HG03159 (cell line): Measurements from ENCODE around the gene MMP24OS.

Source experiments
- ATAC-seq: cut with Tn5 transposase; IDR thresholded peaks from one replicate; pipeline ENCODE4 v1.9.1; 2021; ENCODE audit warnings: mild to moderate bottlenecking, moderate library complexity; ENCODE audit not compliant: unreplicated experiment

Gene MMP24OS

DNA sequence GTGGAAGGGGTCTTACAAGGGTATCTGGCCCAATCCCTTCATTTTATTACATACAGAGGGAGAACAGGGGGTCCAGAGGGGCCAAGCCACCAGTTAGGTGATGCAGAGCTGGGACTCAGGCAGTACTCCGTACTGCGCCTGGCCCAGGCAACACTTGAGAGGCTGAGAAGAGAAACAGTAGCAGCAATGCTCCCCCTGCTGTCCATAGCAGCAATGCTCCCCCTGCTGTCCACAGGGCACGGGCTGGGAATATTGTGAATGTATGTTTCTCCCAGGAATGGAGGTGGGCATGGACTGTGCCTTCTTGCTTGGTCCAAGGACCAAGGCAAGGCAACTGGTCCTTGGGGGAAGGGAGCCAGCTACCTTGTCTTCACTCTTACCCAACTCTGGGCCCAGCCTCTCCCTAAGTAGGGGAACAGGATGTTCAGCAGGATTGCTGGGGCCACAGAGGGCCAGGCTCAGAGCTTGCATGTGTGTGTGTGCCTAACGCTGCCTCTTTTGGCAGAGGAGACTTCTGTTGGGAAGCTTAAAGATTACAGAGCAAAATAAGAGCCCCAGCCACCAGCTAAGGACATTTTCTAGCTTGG lies 29.1 kb upstream of the MMP24OS start:
- no peak for ATAC-seq

GRCh38 chr20:35305682-35306556 lies 28.0 kb upstream of the MMP24OS start:
- no peak for ATAC-seq

DNA sequence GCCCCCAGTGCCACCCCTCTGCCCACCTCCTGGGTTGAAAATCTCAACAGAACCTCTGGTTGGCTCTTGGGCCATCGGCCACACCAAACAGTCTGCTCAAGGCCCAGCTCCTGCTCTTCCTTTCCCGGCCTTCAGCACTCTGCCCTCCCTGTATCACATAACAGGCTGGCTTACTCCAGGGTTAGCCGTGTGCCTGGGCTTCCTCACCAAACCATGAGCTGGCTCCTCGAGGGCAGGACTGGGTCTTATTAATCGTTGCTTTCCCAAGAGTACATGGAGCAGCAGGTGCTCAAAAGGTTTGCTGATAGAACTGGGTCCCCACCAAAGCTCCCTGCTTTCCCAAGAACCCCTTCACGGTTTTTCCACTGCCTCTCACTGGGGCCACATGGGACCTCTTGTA lies 27.0 kb upstream of the MMP24OS start:
- no peak for ATAC-seq

DNA sequence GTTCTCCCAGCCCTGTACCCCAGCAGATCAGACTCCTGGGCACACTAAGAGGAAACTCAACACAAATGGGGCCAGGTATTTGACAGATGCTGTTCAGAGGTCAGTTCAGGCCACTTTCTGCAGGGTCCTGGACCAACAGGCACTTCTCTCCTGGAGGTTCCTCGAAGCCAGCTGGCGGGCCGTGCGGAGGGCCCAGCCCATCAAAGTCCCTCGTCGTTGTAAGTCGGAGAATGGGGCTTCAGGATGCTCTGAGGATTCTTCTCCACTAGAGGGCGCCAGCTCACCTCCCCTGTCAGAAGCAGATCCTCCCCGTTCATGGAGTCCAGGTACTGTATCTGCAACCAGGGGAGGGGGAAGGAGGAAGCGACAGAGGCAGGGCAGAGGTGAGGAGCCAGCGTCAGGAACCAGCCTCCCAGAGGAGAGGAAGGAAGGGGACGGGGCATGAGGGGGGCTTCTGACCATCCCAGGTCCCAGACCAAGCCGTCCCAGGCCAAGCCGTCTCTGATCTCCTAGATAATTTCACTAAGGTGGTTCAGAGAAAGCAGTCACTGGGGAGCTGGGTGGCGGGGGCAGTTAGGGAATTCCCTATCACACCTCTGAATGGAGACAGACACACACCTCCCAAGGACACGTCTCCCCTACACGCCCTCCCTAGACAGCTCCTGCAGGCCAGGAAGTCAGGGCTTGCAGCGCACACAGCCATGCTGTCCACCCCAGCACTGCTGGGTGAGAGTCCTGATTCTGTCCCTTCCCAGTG lies 26.0 kb upstream of the MMP24OS start:
- ATAC-seq: no peak

GRCh38 chr20:35303382-35303734 lies 25.4 kb upstream of the MMP24OS start:
- ATAC-seq: no peak

DNA sequence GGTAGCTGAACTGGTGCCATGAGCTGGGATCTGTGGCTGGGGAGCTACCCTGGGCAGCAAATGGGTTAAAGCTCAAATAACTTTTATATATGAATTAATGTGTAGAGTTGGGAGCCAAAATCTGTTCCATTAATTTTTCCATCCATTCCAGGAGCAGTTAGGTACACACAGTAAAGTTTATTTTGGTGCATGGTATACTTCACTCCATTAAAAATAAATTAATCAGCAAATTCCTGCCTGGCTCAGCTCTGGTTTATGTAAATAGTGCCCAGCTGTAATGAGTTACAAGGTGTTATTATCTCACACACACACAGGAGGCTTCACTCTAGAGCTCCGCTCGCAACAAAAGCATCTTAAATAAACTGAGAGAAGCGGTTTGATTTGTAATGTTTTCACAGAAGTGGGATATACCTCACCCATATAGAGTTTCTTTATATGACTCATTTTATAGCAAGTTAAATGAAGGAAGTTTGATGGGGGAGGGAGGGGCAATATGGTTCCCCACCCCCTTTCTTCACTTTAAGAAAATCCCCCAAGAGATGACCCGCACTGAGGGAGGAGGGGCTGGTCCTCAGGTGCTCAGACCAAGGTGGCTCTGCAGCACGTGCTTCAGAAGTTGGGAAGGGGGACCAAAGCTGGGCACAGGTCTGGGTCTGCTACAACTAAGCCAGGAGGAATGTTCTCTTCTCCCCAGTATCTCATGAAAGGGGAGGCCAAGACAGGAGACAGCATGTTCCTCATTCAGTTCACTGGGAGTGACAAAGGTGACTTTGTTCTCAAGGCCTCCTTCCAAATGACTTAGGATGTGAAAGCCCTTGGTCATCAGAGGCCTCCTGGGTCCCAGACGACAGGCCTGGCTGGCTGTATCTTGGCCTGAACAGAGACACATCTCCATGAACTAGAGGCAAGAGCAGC lies 24.8 kb upstream of the MMP24OS start:
- ATAC-seq: no peak

DNA sequence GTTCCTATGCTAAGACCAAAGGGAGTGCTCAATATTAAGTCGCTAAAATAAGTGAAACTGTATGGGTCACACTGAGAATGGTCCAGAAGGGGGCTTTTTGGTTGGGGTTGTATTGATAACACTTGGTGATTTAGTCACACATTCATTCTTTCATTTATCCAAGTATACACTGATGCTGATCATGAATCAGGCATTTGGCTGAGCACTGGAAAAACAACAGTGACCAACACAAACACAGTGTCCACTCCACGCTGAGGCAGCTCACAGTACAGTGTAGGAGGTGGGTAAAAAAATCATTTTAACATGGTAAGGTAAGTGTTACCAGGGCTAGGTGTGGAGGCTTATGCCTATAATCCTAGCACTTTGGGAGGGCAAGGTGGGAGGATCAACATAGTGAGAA lies 23.5 kb upstream of the MMP24OS start:
- ATAC-seq: no peak

DNA sequence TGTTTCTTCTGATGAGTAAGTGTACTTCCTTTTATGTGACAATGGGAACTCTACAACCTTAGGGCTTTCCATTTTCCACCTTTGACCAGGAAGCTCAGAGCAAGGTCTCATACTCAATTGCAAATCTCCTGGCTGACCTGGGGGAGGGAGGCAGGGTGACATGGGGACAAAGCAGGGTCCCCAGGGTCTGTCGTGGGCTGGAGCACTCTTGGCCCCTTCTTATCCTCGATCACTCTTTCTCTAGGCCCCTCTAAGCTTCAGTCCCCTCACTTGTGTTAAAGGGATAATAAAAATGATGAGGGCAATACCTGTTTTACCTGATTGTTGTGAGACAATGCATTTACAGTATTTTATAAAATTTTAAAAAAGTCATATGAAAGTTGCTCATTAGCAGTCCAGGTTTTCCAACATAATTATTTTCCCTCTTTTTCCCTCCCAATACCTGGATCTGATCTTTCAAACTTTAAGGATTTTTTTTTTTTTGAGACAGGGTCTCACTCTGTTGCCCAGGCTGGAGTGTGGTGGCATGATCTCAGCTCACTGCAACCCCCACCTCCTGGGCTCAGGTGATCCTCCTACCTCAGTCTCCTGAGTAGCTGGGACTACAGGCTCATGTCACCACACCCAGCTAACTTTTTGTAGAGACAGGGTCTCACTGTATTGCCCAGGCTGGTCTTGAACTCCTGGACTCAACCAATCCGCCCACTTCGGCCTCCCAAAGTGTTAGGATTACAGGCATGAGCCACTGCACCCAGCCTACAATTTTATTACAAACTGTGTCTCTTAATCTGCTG lies 22.7 kb upstream of the MMP24OS start:
- no peak for ATAC-seq

- ATAC-seq: no peak
Measured at GRCh38 chr20:35299780-35300179, 21.9 kb upstream of the MMP24OS start.

DNA sequence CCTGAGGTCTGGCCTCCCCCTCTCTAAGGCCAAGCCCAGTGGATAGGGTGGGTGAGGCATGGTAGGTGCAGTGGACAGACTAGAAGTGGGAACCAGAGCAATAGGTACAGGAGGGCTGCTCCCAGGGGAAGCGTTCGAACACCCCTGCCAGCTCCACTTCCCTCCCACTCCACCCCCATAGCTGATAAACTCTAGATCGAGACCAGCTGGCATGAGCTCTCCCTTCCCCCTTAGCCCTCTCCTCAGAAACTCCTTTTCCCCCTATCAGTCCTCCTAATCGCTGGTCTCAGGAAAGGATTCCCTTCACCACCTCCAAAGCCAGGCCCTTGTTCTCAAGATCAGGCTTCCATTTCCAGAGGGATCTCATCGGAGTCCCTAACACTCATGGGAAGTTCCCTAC lies 20.3 kb upstream of the MMP24OS start:
- ATAC-seq: no peak

DNA sequence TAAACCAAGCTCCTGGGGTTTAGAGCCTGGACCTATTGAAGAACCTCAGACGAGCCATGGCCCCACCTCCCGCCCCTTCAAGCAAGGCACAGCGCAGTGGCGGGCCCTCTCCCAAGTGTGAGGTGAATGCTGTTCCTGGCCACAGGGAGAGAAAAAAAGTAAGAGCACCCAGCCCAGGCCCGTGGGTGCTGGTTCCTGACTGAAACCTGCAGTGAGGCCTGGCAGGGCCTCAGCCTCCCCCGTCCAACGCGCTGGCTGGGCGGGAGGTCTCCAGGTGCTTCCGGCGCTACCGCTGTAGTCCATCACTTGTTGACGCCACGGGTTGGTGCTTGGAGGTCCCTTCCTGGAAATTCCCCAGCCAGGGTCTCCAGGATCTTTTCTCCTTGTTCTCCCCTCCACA lies 19.8 kb upstream of the MMP24OS start:
- no peak for ATAC-seq

GRCh38 chr20:35297155-35297554 lies 19.2 kb upstream of the MMP24OS start:
- ATAC-seq: no peak

DNA sequence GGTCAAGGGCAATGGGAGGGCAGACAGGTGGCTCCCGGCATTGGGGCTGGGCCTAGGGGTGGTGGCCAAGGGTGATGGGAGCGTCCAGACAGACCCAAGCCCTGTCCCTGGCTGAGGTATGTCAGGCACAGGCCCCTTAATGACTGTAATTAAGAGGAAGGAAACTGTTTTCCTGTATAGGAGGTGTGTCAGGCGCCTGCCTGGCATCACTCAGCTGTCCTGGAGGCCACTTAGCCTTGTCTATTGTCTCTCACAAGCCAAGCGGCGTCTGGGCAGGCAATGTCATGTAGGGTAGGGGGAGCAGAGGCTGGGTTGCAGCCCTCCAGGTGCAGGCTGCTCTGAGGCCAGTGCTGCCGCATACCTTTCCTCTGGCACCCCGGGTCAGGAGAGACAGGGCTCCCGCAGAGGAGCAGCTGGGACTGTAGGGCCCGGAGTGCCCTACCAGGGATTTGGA lies 18.2 kb upstream of the MMP24OS start:
- no peak for ATAC-seq

- ATAC-seq: no peak
Measured at GRCh38 chr20:35295674-35296073, 17.8 kb upstream of the MMP24OS start.

DNA sequence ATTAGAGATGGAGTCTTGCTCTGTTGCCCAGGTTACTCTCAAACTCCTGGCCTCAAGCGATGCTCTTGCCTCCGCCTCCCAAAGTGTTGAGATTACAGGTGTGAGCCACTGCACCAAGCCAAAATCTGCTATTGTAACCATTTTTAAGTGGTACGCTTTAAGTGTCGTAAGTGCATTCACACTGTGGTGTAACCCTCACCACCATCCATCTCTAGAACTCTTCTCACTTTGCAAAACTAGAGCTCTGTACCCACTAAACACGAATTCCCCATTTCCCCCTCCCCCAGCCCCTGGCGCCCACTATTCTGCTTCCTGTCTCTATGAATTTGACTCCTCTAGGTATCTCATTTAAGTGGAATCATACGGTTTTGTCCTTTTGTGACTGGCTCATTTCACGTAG lies 17.1 kb upstream of the MMP24OS start:
- no peak for ATAC-seq

- ATAC-seq: no peak
Measured at GRCh38 chr20:35294293-35294685, 16.4 kb upstream of the MMP24OS start.

GRCh38 chr20:35293303-35294292 lies 15.7 kb upstream of the MMP24OS start:
- no peak for ATAC-seq

- ATAC-seq: no peak
Measured at GRCh38 chr20:35292504-35293285, 14.8 kb upstream of the MMP24OS start.
